Activated naive CD8-positive, alpha-beta T cell treated with anti-CD3 and anti-CD28 coated beads, Interleukin-2, amount 50 U/mL, for 24 hours (primary cell): Measurements from ENCODE around the gene PKP3.
"Not testable (repeated sequence)": the region's sequence is repeated elsewhere in the genome, so short reads cannot be mapped to it uniquely, and the experiment has no call there.

Experiments
- ATAC-seq: fragments of 150-1000 bp; cut with Tn5 transposase; one replicate; pipeline ENCODE4 v1.10.0; 2021
- DNase-seq: peaks from one replicate; pipeline ENCODE4 v3.0.0; 2021
- H3K27ac Mint-ChIP-seq: one replicate; pipeline ENCODE4 v1.8.0; 2021; ENCODE audit warnings: mild to moderate bottlenecking, mixed read lengths
- H3K27me3 Mint-ChIP-seq: one replicate; pipeline ENCODE4 v1.8.0; 2021; ENCODE audit warnings: mixed read lengths
- H3K36me3 Mint-ChIP-seq: one replicate; pipeline ENCODE4 v1.8.0; 2021; ENCODE audit warnings: low read depth, mixed read lengths
- H3K4me1 Mint-ChIP-seq: one replicate; pipeline ENCODE4 v1.8.0; 2021; ENCODE audit warnings: mixed read lengths
- H3K4me3 Mint-ChIP-seq: one replicate; pipeline ENCODE4 v1.8.0; 2021; ENCODE audit warnings: mild to moderate bottlenecking, moderate library complexity, mixed read lengths
- H3K9me3 Mint-ChIP-seq: one replicate; pipeline ENCODE4 v1.8.0; 2021; ENCODE audit warnings: mixed read lengths

Gene PKP3

GRCh38 chr11:393219-394033, 583 bp upstream of the PKP3 start:
- no peaks in the 10 kb centered on the region for H3K9me3 Mint-ChIP-seq
- H3K36me3 Mint-ChIP-seq: no peaks in the 10 kb centered on the region
- H3K4me1 Mint-ChIP-seq: no peaks in the 10 kb centered on the region
- no peak overlapping the region for H3K4me3 Mint-ChIP-seq
- H3K27ac Mint-ChIP-seq: no peak overlapping the region
- no peak for DNase-seq
- H3K27me3 Mint-ChIP-seq: no peaks in the 10 kb centered on the region
- ATAC-seq: peak; percentile 55

- no peaks in the 10 kb centered on the region for H3K36me3 Mint-ChIP-seq
- no peak overlapping the region for H3K4me3 Mint-ChIP-seq
- no peaks in the 10 kb centered on the region for H3K9me3 Mint-ChIP-seq
- ATAC-seq (no peak), DNase-seq (no peak)
- no peaks in the 10 kb centered on the region for H3K4me1 Mint-ChIP-seq
- no peaks in the 10 kb centered on the region for H3K27me3 Mint-ChIP-seq
- no peak overlapping the region for H3K27ac Mint-ChIP-seq
Observed at GRCh38 chr11:394858-395655, 1.0 kb downstream of the PKP3 start.

- ATAC-seq: no peak
- Mint-ChIP-seq H3K27ac (no peak overlapping the region), H3K4me1 (no peaks in the 10 kb centered on the region), H3K36me3 (no peaks in the 10 kb centered on the region), H3K4me3 (no peak overlapping the region), H3K27me3 (no peaks in the 10 kb centered on the region), H3K9me3 (no peaks in the 10 kb centered on the region)
- DNase-seq: no peak
Observed at GRCh38 chr11:395866-396265, 1.9 kb downstream of the PKP3 start.

GRCh38 chr11:396511-396947, 2.5 kb downstream of the PKP3 start:
- Mint-ChIP-seq H3K36me3 (no peaks in the 10 kb centered on the region), H3K4me3 (no peak overlapping the region), H3K9me3 (no peaks in the 10 kb centered on the region), H3K27me3 (no peaks in the 10 kb centered on the region), H3K27ac (no peak overlapping the region), H3K4me1 (no peaks in the 10 kb centered on the region)
- DNase-seq (no peak), ATAC-seq (peak; percentile 16)

GRCh38 chr11:396948-397548, 3.0 kb downstream of the PKP3 start:
- Mint-ChIP-seq H3K27ac (no peak overlapping the region), H3K4me3 (no peak overlapping the region), H3K9me3 (no peaks in the 10 kb centered on the region), H3K27me3 (no peaks in the 10 kb centered on the region), H3K4me1 (no peaks in the 10 kb centered on the region), H3K36me3 (no peaks in the 10 kb centered on the region)
- DNase-seq (peak; percentile 59), ATAC-seq (peak; percentile 75)

- ATAC-seq: no peak
- H3K4me3 Mint-ChIP-seq: no peak overlapping the region
- no peaks in the 10 kb centered on the region for H3K9me3 Mint-ChIP-seq
- H3K36me3 Mint-ChIP-seq: no peaks in the 10 kb centered on the region
- no peaks in the 10 kb centered on the region for H3K4me1 Mint-ChIP-seq
- no peak for DNase-seq
- no peak overlapping the region for H3K27ac Mint-ChIP-seq
- H3K27me3 Mint-ChIP-seq: no peaks in the 10 kb centered on the region
Observed at GRCh38 chr11:398826-399225, 4.8 kb downstream of the PKP3 start.

- H3K9me3 Mint-ChIP-seq: no peaks in the 10 kb centered on the region
- no peak overlapping the region for H3K4me3 Mint-ChIP-seq
- H3K36me3 Mint-ChIP-seq: no peaks in the 10 kb centered on the region
- DNase-seq (no peak), ATAC-seq (no peak)
- no peaks in the 10 kb centered on the region for H3K27me3 Mint-ChIP-seq
- peak overlapping the region; percentile 46 for H3K27ac Mint-ChIP-seq
- H3K4me1 Mint-ChIP-seq: no peaks in the 10 kb centered on the region
Observed at GRCh38 chr11:399731-400211, 5.8 kb downstream of the PKP3 start.

DNA sequence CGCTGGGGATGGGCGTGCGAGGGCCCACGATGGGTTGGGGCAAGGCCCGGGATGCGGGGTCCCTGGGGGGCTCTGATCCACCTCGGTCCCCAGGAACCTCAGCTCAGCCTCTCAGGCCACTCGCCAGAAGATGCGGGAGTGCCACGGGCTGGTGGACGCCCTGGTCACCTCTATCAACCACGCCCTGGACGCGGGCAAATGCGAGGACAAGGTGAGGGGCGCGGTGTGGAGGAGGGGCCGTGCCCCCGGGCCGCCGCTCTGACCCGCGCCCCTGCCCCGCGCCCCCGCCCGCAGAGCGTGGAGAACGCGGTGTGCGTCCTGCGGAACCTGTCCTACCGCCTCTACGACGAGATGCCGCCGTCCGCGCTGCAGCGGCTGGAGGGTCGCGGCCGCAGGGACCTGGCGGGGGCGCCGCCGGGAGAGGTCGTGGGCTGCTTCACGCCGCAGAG, 6.3 kb downstream of the PKP3 start:
- Mint-ChIP-seq H3K4me1 (no peaks in the 10 kb centered on the region), H3K4me3 (no peak overlapping the region), H3K9me3 (no peaks in the 10 kb centered on the region), H3K36me3 (no peaks in the 10 kb centered on the region), H3K27ac (no peak overlapping the region), H3K27me3 (no peaks in the 10 kb centered on the region)
- ATAC-seq (no peak), DNase-seq (no peak)

GRCh38 chr11:401196-401595, 7.2 kb downstream of the PKP3 start:
- not testable (repeated sequence) for H3K27ac Mint-ChIP-seq, H3K27me3 Mint-ChIP-seq, H3K9me3 Mint-ChIP-seq, H3K36me3 Mint-ChIP-seq, H3K4me1 Mint-ChIP-seq, H3K4me3 Mint-ChIP-seq, DNase-seq, ATAC-seq

GRCh38 chr11:403021-403760, 9.2 kb downstream of the PKP3 start:
- no peak for ATAC-seq
- no peak overlapping the region for H3K27ac Mint-ChIP-seq
- no peaks in the 10 kb centered on the region for H3K27me3 Mint-ChIP-seq
- H3K36me3 Mint-ChIP-seq: no peaks in the 10 kb centered on the region
- H3K4me3 Mint-ChIP-seq: no peak overlapping the region
- no peaks in the 10 kb centered on the region for H3K9me3 Mint-ChIP-seq
- H3K4me1 Mint-ChIP-seq: peaks cover 6% of the 10 kb centered on the region
- no peak for DNase-seq

- H3K27me3 Mint-ChIP-seq: no peaks in the 10 kb centered on the region
- no peak overlapping the region for H3K27ac Mint-ChIP-seq
- no peaks in the 10 kb centered on the region for H3K9me3 Mint-ChIP-seq
- H3K4me1 Mint-ChIP-seq: peaks cover 6% of the 10 kb centered on the region
- ATAC-seq (no peak), DNase-seq (no peak)
- H3K36me3 Mint-ChIP-seq: no peaks in the 10 kb centered on the region
- no peak overlapping the region for H3K4me3 Mint-ChIP-seq
Observed at GRCh38 chr11:403761-404431, 9.9 kb downstream of the PKP3 start.

DNA sequence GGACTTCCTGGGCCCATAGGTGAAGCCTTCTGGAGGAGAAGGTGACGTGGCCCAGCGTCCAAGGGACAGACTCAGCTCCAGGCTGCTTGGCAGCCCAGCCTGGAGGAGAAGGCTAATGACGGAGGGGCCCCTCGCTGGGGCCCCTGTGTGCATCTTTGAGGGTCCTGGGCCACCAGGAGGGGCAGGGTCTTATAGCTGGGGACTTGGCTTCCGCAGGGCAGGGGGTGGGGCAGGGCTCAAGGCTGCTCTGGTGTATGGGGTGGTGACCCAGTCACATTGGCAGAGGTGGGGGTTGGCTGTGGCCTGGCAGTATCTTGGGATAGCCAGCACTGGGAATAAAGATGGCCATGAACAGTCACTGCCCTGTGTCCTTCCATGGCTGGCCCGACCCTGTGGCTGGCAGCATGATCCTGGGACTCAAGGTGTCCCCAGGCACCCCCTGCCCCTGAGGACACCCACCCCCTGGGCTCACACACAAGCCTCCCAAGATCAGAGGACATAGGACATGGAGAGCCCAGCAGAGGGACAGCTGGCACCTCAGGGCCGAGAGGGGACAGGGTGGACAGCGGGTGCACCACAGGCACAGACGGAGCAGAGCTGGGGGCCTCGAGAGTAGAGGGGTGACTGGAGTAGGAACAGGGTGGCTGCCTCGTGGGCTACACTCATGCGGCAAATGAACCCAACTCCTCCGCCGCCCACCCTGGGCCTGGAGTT, 10.7 kb downstream of the PKP3 start:
- no peak for ATAC-seq
- Mint-ChIP-seq H3K27me3 (no peaks in the 10 kb centered on the region), H3K4me3 (no peak overlapping the region), H3K36me3 (no peaks in the 10 kb centered on the region), H3K4me1 (peaks cover 6% of the 10 kb centered on the region), H3K9me3 (no peaks in the 10 kb centered on the region), H3K27ac (no peak overlapping the region)
- no peak for DNase-seq

- H3K36me3 Mint-ChIP-seq: no peaks in the 10 kb centered on the region
- H3K4me3 Mint-ChIP-seq: no peak overlapping the region
Observed at GRCh38 chr11:405323-405953, 11.4 kb downstream of the PKP3 start.

More at GRCh38 chr11:405323-405953, 11.4 kb downstream of the PKP3 start:
- H3K4me1 Mint-ChIP-seq: peaks cover 6% of the 10 kb centered on the region
- no peak for DNase-seq
- no peaks in the 10 kb centered on the region for H3K9me3 Mint-ChIP-seq
- H3K27ac Mint-ChIP-seq: no peak overlapping the region
- H3K27me3 Mint-ChIP-seq: no peaks in the 10 kb centered on the region
- no peak for ATAC-seq
